Stimulated activated CD4-positive, alpha-beta T cell treated with anti-CD3 and anti-CD28 coated beads, Interleukin-2, amount 100 ng/mL, for 4 hours (primary cell): ENCODE measurements around the gene TRAK1.

Experiments
- DNase-seq: peaks from one replicate; pipeline ENCODE4 v3.0.0-alpha.2; 2020; ENCODE audit warnings: low read depth

TRAK1 gene

DNA sequence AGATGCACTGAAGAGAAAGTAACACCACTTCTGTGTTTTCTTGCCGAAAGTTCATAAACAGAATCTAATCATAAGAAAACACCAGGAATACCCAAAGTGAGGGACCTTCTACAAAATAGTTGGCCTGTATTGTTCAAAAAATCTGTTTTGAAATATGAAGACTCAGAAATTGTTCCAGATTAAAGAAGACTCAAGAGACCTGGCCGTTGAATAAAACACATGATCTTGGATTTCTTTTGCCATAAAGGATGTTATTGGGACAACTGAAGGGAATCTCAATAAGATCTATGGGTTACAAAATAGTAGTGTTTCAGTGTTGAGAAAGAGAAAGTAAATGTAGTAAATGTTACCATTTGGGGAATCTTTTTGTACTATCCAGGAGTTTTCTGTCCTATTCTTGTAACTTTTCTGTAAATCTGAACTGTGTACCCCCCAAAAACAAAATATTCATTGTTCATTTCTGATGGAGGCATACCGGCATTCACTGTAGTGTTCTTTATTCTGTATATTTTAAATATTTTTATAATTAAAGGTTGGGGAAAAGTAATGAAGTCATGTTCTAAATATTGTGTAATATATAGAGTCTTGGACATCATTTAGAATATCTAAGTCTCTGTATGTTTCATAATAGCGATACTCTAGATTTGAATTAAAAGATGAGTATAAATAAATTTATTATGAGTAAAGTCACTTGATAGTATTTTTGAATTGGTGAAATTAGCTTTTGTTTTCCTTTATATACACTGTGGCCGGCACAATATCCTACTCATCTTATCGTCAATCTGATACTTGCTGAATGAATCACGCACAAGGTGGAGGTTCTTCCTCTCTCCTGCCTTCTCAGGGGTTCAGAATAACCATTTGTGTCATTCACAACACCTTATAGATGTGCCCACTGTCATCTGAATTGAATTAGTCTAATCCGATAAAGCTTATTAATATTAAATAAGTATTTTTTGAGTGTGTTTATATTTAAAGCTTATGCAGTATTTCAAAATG is 66.7 kb downstream of the TRAK1 start:
- DNase-seq, result no peak

DNA sequence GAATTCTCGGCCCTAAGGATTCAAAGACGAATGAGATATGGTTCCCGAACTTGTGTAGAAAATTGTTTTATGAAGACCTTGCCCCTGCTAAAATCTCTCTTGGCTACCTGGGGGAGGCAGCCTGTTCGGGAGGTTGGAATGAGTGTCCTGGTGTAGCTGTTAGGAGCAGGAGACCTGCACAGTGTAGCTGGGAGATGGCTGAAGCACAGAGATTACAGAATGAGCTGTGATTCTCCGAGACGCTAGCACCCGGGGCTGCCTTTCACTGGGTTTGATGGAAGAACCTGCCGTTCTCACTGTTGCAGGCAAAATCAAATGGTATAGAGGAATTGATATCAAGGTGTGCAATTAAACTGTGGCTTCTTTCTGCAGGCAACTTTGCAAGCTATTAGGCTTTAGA is 68.0 kb downstream of the TRAK1 start:
- no peak for DNase-seq

DNA sequence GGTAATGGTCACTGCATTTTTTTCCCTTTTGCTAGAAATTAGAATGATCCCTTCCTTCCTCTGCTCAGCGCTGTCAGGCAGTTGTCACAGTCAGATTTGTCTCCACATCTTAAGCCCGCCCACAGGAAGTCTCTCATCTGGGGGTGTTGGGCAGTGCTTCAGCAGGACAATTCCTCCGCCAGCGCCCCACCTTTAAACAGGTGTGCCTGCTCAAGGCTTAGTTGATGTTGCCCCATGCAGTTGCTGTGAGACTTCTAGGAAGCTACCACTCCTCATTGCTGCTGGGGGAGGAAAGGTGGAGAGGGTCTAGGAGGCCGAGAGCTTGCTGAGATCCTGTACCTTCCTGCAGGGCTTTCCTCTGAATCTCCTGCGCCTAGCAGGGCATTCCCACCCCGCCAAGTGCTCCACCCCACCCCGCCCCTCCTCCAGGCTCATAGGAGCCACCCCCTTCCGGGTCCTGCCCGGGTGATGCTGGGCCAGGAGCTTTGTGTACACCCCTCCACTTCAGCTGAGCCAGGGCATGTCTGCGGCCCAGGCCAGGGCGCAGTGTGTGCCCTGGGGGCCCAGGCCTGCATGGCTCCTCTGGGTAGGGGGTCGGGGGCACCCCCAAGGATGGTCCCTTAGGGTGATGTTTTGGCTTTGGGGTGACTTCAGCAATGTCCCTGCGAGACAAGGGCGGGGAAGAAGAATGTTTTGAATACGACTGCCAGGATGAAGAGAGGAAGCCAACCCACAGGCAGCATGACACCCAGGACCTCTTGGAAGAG is 68.7 kb downstream of the TRAK1 start:
- no peak for DNase-seq

DNA sequence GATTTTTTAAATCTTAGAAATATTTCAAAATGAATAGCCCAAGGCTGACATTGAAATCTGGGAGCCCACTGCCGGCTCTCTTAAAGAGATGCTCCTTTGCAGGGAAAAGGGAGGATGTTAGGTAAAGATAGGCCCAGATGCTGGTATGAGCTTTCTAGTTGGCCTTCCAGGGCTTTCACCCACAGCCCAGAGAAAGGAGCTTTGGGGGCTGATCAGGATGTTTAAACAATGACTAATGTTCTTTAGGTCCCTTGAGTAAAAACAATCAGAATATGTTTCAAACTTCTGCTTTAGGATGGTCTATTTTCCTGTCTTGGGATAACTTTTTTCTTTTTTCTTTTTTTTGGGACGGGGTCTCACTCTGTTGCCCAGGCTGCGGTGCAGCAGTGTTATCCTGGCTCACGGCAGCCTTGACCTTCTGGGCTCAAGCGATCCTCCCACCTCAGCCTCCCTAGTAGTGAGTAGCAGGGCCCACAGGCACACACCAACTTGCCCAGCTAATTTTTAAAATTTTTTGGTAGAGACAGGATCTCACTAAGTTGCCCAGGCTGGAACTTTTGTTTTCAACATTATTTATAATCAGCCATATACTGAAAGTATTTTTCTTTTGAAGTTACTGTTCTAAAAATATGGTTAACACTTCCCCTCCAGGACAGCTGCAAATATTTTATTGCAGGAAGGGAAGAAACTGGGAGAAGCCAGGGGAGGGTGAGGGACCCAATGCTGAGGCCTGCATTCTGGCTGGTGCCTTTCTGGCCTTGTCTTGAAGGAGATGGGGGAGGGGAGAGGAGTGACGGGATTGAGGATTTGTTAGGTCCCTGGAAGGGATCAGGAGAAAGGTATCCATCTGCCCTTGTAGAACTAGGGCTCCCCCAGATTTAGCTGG is 70.1 kb downstream of the TRAK1 start:
- no peak for DNase-seq

DNA sequence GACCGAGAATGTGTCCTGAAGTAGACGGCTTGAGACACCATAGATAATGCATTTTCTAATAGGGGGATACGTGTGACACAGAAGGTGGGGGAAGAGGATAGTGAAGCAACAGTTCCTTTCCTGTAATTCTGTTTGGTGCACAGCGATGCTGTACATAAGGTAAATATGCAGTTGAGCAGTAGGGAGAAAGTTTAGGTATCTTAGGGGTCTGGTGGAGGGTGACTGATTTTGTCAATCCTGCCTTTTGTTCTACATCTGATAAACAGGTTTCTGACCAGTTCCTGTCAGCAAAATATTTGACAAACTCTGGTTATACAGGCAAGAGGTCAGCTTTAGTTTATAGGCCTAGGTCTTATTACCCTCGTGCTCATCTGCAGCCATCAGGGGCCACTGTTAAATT is 71.3 kb downstream of the TRAK1 start:
- no peak for DNase-seq

DNA sequence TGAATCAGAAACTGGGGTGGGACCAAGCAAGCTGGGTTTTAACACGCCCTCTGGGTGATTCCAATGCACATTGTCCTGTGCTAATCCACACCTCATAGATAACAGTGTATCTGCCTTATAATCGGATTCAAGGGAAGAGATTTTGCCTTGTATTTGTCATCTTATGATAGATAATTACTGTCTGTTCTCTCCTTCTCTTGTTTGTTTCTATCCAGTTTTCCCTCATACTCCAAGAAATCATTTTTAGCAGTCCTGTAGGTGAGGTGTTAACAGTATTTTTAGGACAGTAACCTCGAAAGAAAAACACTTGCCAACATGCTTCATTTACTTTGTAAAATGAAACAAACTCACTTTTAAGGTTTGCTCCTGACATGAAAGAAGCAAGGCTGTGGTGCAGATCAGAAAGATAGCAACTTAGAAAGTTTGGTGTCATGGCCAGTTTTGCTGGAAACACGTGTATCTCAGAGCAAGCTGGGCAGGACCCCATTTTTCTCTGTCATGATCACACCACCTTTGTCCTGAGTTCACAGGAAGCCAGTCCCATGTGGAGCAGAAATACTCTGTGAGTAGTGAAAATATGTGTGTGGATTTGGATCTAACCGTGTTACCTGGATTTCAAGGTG is 72.6 kb downstream of the TRAK1 start:
- no peak for DNase-seq

DNA sequence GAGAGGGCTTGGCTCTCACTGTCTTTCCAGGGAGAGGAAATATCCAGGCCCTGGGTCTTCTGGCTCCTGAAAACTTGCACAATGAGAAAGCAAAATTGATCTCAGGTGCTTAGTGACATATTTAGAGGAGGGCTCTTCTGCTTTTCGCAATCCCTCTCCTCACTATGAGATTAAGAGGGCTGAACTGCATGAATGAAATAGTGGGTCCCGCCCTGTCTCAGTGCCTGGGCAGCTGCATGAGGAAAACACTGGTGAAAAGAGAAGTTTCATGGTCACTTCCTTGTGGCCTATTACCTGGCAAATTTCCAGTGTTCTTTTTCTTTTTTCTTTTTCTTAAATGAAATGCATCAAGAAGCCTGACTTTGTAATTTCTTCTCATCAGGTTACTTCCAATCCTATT is 73.5 kb downstream of the TRAK1 start:
- DNase-seq, result no peak

DNA sequence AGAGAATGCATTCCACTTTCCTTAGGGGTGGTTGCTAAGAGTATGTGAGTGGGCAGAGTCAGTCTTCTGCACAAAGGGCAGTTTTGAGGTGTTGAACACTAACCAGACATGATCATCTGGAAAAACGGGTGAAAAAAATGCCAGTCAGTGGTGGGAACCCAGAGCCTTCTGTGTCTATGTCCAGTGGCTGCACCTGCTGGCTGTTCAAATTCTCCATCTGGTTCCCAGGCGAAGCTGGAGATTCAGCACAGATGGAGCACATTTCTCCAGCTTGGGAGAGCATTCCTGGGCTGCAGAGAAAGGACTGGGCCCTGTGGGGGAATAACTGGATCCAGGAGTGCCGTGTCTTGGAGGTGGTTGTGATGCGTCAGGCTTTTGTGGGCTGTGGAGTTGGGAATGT is 74.1 kb downstream of the TRAK1 start:
- DNase-seq, result no peak

DNA sequence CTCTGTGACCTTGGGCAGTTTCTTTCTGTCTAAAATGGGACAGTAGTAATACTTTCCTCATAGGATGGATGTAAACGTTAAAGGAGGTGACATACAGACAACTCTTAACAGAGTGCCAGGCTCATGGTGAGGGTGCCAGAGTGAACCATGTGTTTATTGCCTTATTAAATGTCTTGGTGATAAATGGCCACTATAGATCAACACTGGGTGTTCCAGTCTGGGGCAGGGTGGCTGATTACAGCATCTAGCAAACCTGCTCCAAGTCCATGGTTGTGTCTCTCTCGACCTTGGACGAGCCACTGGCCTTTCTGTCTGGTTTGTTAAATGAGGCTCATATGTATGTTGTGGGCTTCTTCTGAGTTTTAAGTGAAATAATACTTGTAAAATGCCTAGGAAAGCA is 75.1 kb downstream of the TRAK1 start:
- DNase-seq, result no peak

DNA sequence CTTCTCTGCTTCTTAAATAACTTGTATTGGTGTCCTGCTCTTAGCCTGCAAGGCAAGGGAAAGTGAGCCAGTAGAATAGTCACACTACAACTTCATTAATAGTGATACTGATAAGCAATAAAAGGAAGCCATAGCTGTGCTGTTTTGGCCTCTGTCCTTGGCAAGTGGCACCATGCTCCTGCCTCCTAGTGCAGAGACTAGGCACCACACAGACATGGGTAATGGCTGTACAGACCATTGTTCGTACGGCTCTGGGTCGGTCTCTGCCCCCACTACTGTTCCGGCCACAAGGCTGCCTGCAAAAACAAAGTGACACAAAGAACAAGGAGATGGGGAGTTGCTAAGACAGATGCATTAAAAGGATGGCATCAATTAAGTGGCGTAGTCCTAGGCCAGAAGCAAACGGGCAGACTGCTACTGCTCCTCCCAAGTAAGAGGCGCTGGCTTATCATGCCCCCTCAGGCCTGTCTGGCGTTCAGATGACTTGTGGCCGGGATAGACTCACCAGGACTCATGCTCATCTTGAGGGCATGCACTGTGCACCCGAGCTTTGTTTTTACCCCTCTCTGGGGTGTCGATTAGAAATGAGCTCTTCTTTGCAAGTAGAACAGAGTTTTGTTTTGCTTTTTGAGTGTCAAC is 75.6 kb downstream of the TRAK1 start:
- DNase-seq, result no peak

DNA sequence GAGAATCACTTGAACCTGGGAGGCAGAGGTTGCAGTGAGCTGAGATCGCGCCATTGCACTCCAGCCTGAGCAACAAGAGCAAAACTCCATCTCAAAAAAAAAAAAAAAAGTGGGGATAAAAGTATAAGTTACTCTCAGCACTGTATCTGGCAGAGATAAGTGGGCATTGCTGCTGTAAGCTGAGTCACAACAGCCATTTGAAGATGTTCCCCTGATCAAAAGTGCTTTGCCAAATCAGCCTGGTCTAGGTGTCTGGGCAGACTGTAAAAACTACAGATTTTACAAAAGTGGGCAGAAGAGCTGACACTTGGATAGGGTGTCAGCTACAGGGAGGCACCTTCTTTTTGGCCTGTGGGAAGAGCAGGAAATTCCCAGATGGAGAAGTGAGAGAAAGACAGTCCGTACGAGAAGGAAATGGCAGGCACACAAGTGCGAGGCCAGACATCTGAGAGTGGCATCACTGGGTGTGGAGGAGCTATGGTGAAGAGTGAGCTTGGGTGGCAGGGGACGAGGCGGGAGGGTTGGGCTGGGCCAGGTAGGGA is 78.5 kb downstream of the TRAK1 start:
- DNase-seq, result no peak

DNA sequence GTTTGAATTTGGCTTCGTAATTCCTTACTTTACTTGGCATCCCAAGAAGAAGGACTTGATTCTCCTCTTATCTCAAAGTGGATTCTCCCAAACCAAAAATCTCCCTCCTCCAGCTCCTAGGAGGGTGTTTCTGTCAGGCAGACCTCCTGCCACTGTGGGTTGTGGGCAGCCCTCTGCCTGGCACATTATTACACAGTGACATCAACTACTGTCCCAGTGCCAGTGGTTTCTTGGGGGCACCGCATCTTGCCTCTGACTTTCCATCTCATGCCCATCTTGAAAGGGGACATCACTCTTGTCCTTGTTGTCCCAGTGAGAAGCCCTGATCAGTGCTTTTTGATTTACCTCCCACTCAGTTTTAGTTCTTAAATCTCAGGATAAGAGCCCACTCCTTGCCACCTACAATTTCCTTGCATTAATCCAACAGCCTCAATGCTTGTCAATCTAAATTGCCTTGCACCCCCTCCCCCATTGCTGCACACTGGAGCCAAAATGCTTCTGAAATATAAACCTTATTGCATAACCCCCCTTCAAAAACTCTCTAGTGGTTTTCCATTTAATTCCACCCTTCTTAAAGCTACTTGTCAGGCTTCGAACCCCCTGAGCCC is 81.0 kb downstream of the TRAK1 start:
- DNase-seq, result no peak

DNA sequence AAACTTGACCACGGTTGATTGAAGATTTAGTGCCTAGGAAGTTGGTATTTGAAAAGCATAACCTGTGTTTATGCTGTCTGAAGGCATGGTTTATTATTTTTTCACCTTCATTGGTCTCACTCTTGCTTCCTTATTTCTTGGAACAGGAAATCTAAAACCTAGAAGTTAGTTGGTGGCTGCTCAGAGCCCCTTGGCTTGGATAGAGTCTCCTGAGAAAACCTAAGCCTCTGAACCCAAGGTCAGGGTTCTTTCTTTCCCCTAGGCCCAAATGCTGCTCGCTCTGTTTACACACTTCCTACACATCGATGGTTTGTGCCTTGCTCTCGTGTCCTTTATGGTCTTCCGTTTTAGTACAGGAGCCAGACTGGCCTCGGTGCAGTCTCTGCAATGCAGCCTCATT is 82.2 kb downstream of the TRAK1 start:
- DNase-seq, result no peak

DNA sequence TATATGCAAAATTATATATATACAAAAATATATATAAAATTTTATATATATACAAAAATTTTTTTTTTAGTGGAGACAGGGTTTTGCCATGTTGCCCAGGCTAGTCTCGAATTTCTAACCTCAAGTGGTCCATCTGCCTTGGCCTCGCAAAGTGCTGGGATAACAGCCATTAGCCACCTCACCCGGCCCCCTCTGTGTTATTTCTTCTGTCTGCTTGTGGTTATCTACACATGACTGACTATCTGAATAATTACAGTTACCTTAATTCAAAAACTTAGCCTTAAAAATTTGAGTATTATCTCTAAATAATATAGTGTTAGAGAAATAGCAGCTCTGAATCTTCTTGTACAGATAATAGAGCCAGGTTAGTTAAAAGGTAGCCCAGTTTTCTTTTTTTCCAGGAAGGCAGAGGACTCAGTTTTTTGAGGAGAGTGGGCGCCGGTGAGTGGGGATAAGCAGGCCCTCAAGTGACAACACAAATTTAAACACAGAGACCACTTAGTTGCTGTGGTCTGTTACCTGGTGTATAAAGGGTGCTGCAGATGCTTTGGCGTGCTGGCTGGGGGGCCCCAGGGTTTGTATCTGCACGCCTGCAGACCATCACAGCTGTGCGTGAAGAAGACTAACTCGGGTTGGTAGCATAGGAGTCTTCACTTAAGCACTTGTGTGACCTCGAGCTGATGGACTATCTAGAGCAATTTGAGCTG is 83.7 kb downstream of the TRAK1 start:
- DNase-seq, result no peak

DNA sequence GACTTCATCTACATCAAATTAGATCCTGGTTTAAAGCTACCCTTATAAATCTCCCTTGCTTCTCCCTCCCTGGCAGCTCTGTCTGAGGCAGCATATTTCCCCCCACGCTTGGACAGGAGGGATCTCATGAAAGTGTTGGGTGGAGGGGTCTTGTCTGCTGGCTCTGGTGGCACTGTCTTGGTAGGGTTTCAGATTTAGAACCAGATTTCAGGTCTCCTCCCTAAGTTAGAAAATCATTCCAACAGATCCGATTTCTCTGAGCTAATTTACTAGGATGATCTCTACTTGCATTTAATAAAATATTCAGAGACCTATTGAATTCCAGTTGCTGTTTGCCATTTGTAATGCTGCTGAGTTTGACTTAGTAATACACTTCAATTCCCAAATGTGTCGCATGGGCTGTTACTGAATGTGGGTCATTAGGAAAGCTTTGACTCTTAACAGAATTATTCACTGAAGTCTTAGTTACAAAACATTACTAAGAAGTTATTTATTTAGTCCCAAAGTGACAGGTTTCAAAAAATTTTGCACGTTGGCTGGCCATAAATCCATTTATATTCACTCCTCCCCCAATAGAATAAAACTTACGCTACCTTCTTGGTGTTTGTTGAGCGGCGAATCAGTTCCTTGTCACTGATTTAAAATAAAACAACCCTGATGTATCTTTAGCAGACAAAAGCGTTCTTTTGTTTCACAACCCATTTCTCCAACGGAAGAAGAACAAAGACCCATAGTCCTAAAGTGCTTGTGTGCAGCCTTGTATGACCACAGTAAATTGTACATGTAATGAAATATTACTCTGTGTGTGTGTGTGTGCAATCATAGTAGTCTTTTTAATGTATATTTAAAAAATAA is 84.5 kb downstream of the TRAK1 start:
- no peak for DNase-seq

DNA sequence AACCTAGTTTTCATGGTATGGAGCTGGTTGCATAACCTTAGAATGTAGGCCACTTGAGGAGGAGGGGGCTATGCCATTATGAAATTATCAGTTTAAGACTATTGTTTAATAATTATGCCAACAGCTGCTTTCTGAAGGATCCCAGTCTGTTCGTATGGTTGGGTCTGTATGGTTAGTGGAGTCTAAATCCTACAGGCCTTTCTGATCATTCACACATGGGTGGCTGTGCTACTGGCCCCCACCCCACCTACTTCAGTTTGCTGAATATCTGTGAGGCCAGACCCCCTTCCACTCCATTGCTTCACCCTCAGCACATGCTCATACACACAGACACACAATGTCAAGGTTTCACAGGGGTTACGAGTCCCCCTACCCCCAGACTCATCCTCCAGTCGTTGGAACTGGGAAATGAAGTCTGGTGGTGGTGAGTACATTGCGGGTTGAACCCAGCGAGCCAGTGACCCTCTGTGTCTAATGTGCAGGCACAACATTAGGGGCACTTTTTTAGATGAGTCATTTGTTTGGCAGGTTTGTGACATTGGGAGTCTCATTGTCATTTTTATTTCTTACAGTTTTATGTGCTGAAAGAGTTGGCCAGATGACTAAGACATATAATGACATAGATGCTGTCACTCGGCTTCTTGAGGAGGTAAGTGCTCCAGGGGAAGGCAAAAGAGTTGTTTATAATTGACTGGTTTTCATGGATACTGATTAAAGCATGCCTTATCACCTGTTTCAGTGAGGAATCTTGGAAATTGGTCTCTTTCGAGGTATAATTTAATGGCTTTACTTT is 85.3 kb downstream of the TRAK1 start:
- no peak for DNase-seq

DNA sequence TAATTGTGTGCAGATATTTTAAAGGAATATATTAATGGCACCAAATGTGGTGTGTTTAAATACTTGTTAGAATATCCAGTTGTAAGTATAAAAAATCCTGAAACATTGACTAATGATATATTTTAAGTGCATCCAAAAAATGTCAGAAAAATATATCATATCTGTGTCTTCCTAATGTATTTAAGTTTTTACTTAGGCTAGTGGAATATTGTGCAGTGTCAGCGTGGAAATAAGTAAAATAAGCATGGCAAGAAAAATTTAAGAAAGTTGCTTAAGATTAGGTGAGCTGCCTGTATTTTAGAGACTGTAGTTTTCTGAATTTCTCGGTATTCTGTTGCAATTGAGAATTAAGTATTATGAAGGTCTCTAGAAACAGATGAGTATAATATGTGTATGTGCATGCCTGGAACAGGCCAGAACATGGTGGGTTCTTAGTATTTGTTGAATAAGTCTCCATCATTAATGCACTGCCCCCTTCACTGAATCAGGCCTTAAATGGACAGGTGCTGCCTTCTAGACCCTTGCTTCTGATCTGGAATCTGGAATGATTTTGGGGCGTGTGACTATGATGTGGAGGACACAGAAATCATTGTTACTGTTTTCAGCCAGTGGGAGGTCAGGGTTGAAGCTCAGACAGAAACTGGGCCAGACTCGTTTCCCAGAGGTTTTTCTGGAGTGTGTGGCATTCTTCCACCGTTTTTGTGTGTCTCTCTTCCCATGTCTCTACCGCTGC is 86.1 kb downstream of the TRAK1 start:
- DNase-seq, result no peak

DNA sequence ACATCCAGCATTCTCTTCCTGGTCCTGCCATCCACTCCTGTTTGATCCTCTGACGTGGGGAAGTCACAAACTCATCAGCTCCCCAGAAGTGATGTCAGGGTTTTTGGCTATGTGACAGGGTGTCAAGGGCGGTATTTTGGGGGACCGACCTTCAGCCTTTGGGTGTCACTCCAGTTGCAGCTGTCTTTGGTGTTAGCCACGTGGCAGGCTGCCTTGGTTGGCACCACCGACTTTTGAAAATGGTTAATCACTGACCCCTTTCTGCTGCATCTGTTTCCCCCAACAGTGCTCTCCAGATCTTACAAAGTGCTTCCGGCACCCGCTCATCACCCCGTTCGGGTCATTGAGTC is 86.6 kb downstream of the TRAK1 start:
- no peak for DNase-seq
